ENCODE results near the gene EPS8L1.
"Not testable (repeated sequence)": the region's sequence is repeated elsewhere in the genome, so short reads cannot be mapped to it uniquely, and the experiment has no call there.

Gene EPS8L1

GRCh38 chr19:55097864-55098715 lies 22.4 kb downstream of the EPS8L1 start:
- DNase-seq = peak; percentile 66

- no peak for DNase-seq
Measured at GRCh38 chr19:55098716-55099556, 23.3 kb downstream of the EPS8L1 start.

DNA sequence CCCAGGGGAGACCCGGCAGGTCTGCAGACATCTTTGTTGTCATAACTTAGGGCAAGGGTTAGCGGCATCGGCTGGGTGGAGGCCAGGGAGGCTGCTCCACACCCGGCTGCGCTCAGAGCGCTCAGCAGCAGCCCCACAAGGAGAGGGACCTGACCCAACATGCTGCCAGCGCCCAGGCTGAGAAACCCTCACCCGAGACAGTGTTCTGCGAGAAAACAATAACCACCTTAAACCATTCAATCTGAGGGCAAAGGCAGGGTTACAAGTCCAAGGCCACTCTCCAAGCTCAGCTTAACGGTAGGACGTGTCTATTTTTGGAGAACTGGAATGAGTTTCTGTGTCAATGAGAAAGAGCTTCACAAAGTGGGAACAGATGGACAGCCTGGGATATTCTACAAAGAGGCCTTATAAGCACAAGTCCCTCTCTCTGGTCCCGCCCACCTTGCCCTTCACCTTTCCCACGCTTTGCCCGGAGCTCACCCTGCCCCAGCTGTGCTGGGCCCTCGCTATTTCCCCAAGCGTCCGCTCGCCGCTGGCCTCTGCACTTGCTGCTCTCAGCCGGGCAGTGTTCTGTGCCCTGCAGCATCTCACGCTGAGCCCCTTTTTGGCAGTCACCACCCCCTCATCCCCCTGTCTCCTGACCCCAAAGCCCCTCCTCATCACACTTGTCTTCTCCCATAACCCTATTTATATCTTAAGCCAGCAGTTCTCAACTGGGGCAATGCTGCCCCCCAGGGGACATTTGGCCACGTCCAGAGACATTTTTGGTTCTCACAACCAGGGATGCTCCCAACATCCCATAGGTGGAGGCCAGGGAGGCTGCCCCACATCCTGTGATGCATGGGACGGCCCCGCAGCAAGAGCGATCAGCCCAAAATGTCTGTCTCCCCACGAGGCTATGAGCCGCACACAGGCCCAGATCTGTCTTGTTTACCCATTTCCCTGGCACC lies 24.2 kb downstream of the EPS8L1 start:
- DNase-seq = no peak

DNA sequence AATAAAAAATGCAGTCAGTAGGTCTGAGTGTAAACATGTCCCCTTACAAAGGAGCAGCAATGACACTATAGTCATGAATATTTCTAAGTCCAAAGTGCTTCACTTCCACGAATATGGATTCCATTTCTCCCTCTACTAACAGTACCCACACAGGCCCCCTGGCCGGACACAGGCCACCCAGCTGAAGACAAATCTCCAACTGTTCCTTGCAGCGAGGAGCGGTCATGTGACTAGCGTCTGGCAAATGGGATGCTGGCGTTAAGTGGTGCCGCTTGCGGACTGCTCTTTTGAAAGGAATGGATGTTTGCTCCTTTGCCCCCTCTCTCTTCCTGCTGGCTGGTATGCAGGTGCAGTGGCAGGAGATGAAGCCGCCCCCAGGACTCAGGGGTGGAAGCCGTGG lies 25.6 kb downstream of the EPS8L1 start:
- no peak for DNase-seq

GRCh38 chr19:55103190-55103589 lies 27.5 kb downstream of the EPS8L1 start:
- DNase-seq = no peak

DNA sequence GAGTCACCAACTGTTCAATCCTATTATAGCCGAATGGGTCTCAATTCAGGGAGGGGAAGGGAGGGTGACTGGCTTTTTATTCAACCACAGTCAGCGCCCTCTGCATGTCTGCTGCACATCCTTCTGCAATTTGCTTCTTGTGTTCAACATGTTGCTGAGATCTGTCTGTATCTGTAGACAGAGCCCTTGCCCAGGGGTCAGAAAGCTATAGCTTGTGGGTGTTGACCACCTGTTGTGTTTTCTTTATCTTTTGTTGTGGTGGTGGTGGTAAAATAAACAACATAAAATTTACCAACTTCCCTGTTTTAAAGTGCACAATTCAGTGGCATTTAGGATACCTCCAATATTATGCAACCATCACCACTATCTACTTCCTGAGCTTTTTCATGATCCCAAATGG lies 29.6 kb downstream of the EPS8L1 start:
- no peak for DNase-seq

GRCh38 chr19:55106591-55106990 lies 30.9 kb downstream of the EPS8L1 start:
- no peak for DNase-seq

- DNase-seq = not testable (repeated sequence)
Measured at GRCh38 chr19:55107252-55107651, 31.6 kb downstream of the EPS8L1 start.

GRCh38 chr19:55109527-55110291 lies 34.0 kb downstream of the EPS8L1 start:
- DNase-seq = no peak

DNA sequence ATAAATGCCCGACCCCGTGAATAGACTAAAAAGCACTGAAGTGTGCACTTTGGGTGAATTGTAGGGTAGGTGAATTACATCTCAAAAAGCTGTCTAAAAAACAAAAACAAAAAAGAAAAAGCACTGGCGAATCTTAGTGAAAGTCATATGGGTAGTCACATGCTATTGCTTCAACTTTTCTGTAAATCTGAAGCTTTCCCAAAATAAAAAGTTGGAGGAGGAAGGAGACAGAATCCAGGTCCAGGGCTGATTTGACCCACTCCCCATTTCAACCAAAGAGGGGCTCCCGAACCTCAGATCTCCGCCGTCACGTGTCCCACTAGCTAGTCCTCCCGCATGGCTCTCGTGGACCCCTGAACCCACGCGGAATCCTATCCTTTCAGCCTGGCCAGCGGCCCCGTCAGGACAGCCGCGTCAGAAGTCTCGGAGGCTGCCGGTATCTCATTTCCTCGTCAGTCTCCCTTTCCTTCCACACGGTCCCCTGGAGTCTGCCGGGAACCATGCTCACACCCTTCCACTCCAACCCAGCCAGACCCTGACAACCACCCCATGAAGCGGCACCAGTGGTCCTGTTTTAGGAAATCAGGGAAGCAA lies 35.7 kb downstream of the EPS8L1 start:
- no peak for DNase-seq

- no peak for DNase-seq
Measured at GRCh38 chr19:55112246-55112776, 36.6 kb downstream of the EPS8L1 start.

- no peak for DNase-seq
Measured at GRCh38 chr19:55112777-55113569, 37.3 kb downstream of the EPS8L1 start.

DNA sequence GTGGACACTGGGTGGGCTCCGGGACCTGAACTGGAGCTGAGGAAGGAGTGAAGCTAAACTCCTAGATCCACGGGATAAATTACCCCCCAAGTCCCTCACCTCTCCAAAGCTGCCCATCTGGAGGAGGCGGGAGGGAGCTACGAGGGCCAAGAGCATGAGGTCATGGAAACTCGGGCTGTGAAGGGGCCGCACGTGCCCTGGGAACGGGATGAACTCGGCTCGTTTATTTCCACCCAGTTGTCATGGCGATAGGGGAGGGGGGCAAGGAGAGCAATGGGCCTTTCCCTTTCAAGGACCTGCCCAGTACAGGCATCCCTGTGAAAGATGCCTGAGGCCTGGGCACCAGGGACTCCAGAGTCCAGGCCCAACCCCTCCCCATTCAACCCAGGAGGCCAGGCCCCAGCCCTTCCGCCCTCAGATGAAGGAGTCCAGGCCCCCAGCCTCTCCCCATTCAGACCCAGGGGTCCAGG lies 37.9 kb downstream of the EPS8L1 start:
- DNase-seq = no peak

GRCh38 chr19:55114566-55115145 lies 39.0 kb downstream of the EPS8L1 start:
- DNase-seq = no peak

DNA sequence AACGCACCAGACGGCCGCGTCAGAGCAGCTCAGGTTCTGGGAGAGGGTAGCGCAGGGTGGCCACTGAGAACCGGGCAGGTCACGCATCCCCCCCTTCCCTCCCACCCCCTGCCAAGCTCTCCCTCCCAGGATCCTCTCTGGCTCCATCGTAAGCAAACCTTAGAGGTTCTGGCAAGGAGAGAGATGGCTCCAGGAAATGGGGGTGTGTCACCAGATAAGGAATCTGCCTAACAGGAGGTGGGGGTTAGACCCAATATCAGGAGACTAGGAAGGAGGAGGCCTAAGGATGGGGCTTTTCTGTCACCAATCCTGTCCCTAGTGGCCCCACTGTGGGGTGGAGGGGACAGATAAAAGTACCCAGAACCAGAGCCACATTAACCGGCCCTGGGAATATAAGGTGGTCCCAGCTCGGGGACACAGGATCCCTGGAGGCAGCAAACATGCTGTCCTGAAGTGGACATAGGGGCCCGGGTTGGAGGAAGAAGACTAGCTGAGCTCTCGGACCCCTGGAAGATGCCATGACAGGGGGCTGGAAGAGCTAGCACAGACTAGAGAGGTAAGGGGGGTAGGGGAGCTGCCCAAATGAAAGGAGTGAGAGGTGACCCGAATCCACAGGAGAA lies 39.9 kb downstream of the EPS8L1 start:
- DNase-seq = no peak

DNA sequence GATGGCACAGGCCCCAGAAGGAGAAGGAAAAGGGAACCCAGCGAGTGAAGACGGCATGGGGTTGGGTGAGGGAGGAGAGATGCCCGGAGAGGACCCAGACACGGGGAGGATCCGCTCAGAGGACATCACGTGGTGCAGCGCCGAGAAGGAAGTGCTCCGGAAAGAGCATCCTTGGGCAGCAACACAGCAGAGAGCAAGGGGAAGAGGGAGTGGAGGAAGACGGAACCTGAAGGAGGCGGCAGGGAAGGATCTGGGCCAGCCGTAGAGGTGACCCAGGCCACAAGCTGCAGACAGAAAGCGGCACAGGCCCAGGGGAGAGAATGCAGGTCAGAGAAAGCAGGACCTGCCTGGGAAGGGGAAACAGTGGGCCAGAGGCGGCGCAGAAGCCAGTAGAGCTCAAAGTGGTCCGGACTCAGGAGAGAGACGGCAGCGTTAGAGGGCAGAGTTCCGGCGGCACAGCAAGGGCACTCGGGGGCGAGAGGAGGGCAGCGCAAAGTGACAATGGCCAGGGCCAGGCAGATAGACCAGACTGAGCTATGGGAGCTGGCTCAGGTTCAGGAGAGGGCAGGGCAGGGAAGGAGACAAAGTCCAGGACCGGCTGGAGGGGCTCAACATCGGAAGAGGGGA lies 40.7 kb downstream of the EPS8L1 start:
- DNase-seq = peak; percentile 51

DNA sequence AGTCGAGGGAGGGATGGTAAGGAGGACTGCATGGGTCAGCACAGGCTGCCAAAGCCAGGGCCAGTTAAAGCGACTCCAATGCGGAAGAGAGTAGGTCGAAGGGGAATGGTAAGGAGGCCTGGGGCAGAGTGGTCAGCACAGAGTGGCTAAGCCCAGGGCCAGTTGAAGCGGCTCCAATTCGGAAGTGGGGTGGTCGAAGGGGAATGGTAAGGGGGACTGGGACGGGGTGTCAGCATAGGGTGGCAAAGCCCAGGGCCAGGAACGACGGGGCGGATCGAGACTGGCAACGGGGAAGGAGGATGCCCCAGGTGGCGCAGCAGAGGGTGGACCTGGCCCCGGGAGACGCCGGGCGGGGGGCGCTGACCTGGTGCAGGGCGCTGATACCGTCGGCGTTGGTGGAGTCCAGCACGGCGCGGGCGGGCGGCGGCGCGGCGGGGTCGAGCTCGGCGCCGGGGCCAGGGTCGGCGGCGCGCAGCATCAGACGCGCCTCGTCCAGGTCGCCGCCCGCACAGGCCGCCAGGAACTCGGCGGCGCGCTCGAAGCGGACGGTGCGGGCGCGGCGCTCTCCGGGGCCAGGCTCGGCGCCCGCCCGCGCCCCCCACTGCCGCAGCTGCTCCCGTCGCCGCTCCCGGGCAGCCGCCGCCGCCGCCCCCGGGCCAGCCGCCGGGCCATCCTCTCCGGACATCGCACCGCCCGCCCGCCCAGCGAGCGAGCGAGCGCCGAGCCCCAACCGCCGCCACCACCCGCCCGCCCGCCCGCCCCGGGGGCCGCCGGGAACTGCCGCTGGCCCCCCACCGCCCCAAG lies 41.4 kb downstream of the EPS8L1 start, which contains the start of gene PPP1R12C:
TSS of gene PPP1R12C (minus strand) at position 779 of the 804 bp plus-strand sequence. CDS start at position 685, 94 bp downstream.
- DNase-seq = no peak

Measured in GDM1 (cell line).